Measurements from ENCODE around the gene GREM1.

Gene GREM1

GRCh38 chr15:32733281-32733680, 15.5 kb downstream of the GREM1 start:
- DNase-seq = no peak

DNA sequence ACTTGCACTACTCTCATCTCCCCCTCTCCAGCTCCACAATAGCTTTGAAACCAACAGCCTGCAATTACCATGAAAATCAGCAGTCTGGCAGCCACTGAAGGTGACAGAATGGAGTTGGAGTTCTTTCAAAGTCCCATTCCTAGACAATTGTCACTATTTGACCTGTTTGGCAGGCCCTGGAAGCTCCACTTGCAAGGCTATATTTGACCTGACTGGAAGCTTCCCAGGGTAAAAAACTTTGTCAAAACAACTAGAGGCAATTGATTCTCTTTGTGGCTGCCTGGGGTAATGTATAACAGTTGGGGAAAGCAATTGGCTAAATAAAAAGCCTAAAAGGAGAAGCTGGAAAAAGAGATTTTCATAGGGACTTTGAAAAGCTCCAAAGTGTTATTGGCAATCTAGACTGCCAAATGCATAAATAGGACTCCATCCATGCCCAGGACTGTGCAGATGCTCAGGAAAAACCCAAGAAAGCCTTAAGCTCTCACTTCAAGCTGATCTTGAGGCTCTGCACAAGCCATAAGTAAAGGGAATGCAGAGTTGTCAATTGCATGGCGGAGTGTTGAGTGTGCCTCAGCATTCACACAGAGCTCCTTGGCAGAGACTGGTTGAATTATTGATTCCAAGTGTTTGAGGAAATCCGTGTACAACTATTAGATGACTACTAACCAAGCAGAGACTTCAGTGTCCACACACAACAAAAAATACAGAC, 18.3 kb downstream of the GREM1 start:
- DNase-seq = no peak

GRCh38 chr15:32736701-32737061, 18.9 kb downstream of the GREM1 start:
- no peak for DNase-seq

DNA sequence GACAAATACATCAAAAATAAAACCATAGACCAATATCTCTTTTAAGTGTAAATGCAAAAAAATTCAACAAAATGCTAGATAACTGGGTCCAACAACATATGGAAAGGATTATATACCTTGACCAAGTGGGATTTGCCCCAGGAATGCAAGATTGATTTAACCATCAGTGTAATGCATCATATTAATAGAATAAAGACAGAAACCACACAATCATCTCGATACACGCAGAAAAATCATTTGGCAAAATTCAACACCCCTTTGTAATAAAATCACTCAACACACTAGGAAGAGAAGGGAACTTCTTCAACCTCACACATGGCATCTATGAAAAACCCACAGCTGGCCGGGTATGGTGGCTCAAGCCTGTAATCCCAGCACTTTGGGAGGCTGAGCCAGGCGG, 19.5 kb downstream of the GREM1 start:
- DNase-seq = no peak

- no peak for DNase-seq
These were observed 20.9 kb downstream of the GREM1 start for GRCh38 chr15:32738666-32739065.

- no peak for DNase-seq
These were observed 21.8 kb downstream of the GREM1 start for GRCh38 chr15:32739522-32740063.

DNA sequence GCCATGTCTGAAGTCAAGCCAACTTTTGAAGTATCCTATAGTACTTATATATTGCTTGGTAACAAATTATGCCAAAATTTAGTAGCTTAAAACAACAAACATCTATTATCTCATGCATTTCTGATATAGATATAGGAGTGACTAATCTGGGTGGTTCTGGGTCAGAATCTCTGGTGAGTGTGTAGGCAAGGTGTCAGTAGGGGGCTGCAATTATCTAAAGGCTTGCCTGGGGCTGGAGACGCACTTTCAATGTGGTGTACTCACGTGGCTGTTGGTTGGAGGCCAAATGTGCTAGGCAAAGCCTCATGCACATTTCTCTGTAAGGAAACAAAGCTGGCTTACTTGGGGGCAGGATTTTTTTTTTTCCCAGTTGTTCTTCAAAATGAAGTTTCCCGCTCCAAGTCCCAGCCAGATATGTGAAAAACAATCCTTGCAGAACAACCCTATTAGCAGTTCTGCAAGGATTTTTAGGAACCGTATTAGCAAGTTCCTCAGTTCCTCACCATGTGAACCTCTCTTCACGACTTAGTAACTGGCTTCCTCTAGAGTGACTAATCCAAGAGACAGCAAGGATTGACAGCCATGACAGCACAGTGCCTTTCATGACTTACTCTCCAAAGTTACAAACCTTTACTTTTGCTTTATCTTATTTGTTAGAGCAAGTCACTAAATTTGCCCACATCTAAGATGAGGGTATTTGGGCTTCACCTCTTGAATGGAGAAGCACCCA, 25.8 kb downstream of the GREM1 start:
- DNase-seq = no peak

GRCh38 chr15:32746116-32746857, 28.5 kb downstream of the GREM1 start:
- DNase-seq = no peak

DNA sequence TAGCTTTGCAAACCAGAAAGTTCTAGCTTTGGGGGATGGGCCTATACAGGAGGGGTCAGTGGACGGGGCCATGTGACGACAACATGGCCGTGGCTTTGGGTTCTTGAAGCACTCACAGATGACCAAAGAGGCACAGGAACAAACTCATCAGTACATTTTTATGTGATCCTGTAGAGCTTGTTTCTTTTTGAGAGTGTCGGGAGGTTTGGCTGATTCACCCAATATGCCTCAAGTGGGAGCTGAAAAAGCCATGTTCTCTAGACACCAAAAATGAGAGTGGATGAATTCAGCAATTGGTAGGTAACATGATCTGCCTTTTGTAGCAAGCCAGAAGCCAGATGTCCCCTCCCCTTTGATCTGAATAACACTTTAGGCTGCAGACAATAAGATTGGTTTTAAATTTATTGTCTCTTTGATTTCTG, 30.1 kb downstream of the GREM1 start:
- no peak for DNase-seq

- DNase-seq = no peak
These were observed 33.2 kb downstream of the GREM1 start for GRCh38 chr15:32750979-32751378.

GRCh38 chr15:32757426-32757825, 39.6 kb downstream of the GREM1 start:
- no peak for DNase-seq

GRCh38 chr15:32763295-32763694, 45.5 kb downstream of the GREM1 start:
- no peak for DNase-seq

- no peak for DNase-seq
These were observed 47.4 kb downstream of the GREM1 start for GRCh38 chr15:32765236-32765635.

DNA sequence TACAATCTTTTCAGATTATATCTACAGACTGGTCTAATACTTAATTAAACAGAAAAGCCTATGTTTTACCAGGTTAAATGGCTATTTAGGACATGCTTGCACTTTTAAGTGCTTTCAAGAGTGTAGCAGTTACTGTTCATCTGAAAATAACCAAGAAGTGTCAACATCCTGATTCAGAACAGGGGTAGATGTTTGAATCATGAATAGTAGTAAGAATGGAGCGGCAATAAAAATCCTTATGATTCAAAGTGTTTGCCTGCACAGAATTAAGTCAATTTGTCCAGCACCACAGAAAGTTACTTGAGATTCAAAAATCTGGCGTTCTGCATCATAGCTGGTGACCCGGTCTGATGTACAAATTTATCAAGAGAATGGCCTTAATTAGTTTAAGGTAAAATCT, 48.3 kb downstream of the GREM1 start:
- no peak for DNase-seq

DNA sequence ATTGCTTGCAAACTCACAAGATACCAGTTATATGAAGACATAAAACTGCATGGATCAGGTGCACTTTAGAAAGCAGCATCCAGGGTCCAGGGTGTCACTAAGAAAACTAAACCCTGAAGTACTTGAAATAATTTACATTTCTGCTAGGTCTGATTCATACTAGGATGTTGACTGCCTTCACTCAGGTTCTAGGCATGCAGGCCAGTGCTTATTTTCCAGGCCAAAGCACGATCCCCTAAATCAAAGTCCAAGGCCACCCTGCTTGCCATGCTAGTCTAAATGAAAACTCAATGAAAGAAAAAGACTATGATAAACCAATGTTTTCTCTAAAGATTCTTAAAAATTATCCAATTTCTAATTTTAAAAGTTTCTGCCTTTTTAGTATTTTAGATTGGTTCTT, 49.4 kb downstream of the GREM1 start:
- no peak for DNase-seq

DNA sequence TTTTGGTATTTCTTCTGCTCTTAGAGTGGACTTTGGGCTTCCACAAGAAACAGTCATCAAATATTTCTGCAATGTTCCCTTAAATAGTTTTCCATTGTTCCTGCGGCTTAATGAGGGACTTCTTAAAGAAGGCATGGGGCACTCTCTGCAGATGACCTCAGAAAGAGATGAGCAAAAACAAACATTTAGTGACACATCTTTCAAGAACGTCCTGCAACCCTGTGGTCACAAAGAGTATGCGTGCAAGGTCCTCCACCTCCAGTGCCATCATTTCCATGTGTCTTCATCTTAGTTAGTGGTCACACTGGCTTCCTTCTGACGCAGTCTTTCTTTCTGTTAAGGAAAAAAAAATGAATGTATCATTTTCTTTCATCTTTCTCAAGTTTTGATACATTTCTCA, 56.2 kb downstream of the GREM1 start:
- DNase-seq = no peak

- no peak for DNase-seq
These were observed 57.3 kb downstream of the GREM1 start for GRCh38 chr15:32775103-32775502.

GRCh38 chr15:32778391-32779176, 60.8 kb downstream of the GREM1 start:
- no peak for DNase-seq

- DNase-seq = no peak
These were observed 64.0 kb downstream of the GREM1 start for GRCh38 chr15:32781781-32782180.

DNA sequence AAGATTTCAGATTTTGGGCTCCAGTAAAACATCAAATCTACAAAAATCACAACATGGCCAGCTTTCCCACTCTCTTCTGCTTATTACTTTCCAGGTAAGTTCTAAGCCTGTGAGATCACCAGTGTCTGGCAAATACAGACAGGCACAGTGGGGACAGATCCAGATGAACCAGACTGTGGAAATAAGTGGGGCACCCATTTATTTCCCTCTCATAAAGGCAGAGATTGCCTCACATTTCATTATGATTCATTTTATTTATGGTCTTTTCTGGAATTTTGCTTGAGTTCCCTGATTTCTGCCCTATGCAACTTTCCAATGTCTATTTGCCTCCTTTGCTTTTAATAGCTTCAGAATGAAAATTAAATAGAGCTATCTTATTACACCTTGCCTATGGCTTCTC, 66.8 kb downstream of the GREM1 start:
- no peak for DNase-seq

GRCh38 chr15:32786906-32787305, 69.1 kb downstream of the GREM1 start:
- no peak for DNase-seq

DNA sequence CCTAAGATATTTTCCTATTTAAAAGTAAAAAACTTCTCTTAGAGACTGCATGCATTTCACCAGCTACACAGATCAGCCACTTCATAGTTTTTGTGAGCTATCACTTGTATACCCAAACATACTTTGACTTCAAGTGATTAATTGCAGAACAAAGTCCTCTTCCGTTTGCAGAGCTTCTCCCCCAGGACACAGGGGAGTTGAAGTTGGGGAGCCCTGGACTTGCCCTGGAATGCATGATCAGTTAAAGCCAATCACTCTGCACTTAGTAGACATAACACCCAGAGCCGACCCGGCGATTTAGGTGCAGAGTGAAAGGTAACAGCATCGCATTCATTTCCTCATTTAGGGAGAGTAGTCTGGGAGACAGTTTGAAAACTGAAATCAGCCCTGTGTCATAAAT, 70.1 kb downstream of the GREM1 start:
- DNase-seq = no peak
